K562 (cell line): ENCODE measurements around the gene ADAMTS20. TPM values are rescaled to one million over a fixed set of nuclear protein-coding genes. Genes with fewer than 3 reads are reported as not detected.
A peak's percentile ranks its signal among the peaks of the same experiment; 100 is the strongest.

Experiments used
- ATAC-seq: fragments of 200-7000 bp; cut with Tn5 transposase; 3 replicates; pipeline ENCODE4 v1.9.1; 2020; ENCODE audit warnings: moderate library complexity
- BruUV-seq: library from RNA; stranded (reverse); fragments of 400-500 nt; replicated peaks from 2 replicates; lab custom pipeline; 2021; lab: Mats Ljungman, UMichigan
- CTCF ChIA-PET: fragments of 300-600 bp; formaldehyde crosslinking; extraction: SDS; loops from one replicate; lab custom pipeline; 2021; ENCODE audit warnings: low intra/inter-chr PET ratio; lab: Yijun Ruan, JAX
- POLR2A ChIA-PET: fragments of 300-600, 350-650 bp; sonication (Branson Sonifier 250); formaldehyde crosslinking; extraction: SDS; loops from one replicate; lab custom pipeline; 2021; ENCODE audit warnings: antibody characterized with exemption, inconsistent platforms; lab: Yijun Ruan, JAX
- DNase-seq, 4 experiments: peaks; one replicate each; pipeline versions ENCODE4 v3.0.0 to v3.0.0-alpha.2; 2011 to 2018; ENCODE audit warnings: low spot score in 3 of 4, mixed read lengths in 3 of 4; ENCODE audit errors: extremely low read depth in 1 of 4
- FAIRE-seq: peaks from 2 replicates; lab custom pipeline; 2011; peaks lifted over from hg19 to GRCh38; lab: Jason Lieb, UNC
- H2AFZ ChIP-seq: 2 replicates; pipeline ENCODE4 v1.6.0; 2011; ENCODE audit warnings: low read depth, low read length, control low read depth, inconsistent platforms
- H3K27ac ChIP-seq: fragments of 200-600 bp; 3 replicates; pipeline ENCODE4 v1.8.0; 2011; ENCODE audit warnings: low read depth, mild to moderate bottlenecking, control low read depth, inconsistent platforms, low read length, moderate library complexity, mixed read lengths; ENCODE audit errors: extremely low read depth
- H3K27me3 ChIP-seq, 2 experiments: fragments of 300-600 bp in 1 of 2; 2 replicates in 1 of 2; 3 replicates in 1 of 2; pipeline versions ENCODE4 v1.6.0 to v1.8.0; 2011; ENCODE audit warnings: inconsistent platforms in 2 of 2, low read length in 2 of 2, mild to moderate bottlenecking in 1 of 2, mixed read lengths in 1 of 2, moderate library complexity in 1 of 2; ENCODE audit not compliant: control insufficient read depth in 2 of 2, insufficient read depth in 2 of 2
- H3K36me3 ChIP-seq: fragments of 300-600 bp; 3 replicates; pipeline ENCODE4 v1.8.0; 2011; ENCODE audit warnings: mild to moderate bottlenecking, low read length, inconsistent platforms; ENCODE audit not compliant: control insufficient read depth, insufficient read depth
- H3K4me1 ChIP-seq, 2 experiments: fragments of 200-600 bp in 1 of 2; replicated peaks in 1 of 2; 2 replicates in 1 of 2; 3 replicates in 1 of 2; pipeline versions ENCODE4 v1.5.1 to v1.8.0; 2011; ENCODE audit warnings: inconsistent platforms in 2 of 2, low read length in 2 of 2, mild to moderate bottlenecking in 1 of 2, mixed read lengths in 1 of 2, moderate library complexity in 1 of 2; ENCODE audit not compliant: control insufficient read depth in 2 of 2, insufficient read depth in 2 of 2
- H3K4me2 ChIP-seq: 2 replicates; pipeline ENCODE4 v1.6.1; 2011; ENCODE audit warnings: low read length, control low read depth, inconsistent platforms, mixed read lengths; ENCODE audit not compliant: insufficient read depth
- H3K4me3 ChIP-seq: fragments of 200-600 bp; sonication (generic), shearing (Covaris generic); 2 replicates; pipeline ENCODE4 v1.5.1; 2016; ENCODE audit warnings: control low read depth, inconsistent platforms
- H3K79me2 ChIP-seq: fragments of 200-600 bp; 3 replicates; pipeline ENCODE4 v1.8.0; 2011; ENCODE audit warnings: low read length, inconsistent platforms; ENCODE audit not compliant: control insufficient read depth, insufficient read depth
- H3K9ac ChIP-seq, 2 experiments: 2 replicates each; pipeline versions ENCODE4 v1.6.0 to v1.6.1; 2011; ENCODE audit warnings: low read depth in 2 of 2, low read length in 2 of 2, control low read depth in 1 of 2, inconsistent platforms in 1 of 2, mild to moderate bottlenecking in 1 of 2, mixed read lengths in 1 of 2; ENCODE audit not compliant: insufficient read depth in 1 of 2
- H3K9me1 ChIP-seq: one replicate; pipeline ENCODE4 v1.6.0; 2011; ENCODE audit warnings: inconsistent platforms, mild to moderate bottlenecking, low read length, moderate library complexity; ENCODE audit not compliant: control insufficient read depth, insufficient read depth
- H3K9me3 ChIP-seq: replicated peaks from 2 replicates; pipeline ENCODE4 v1.5.1; 2011; ENCODE audit warnings: low read depth, low read length, inconsistent platforms; ENCODE audit not compliant: control insufficient read depth, insufficient read depth
- H4K20me1 ChIP-seq: replicated peaks from 2 replicates; pipeline ENCODE4 v1.6.1; 2011; ENCODE audit warnings: low read length, inconsistent platforms, mixed read lengths; ENCODE audit not compliant: control insufficient read depth, insufficient read depth
- ETS2 ChIP-seq: IDR thresholded peaks from 2 replicates; pipeline ENCODE4 v1.6.1; 2016; ENCODE audit warnings: borderline replicate concordance, missing genetic modification characterization, mild to moderate bottlenecking, moderate library complexity, missing compliant biosample characterization; ENCODE audit not compliant: poor library complexity, severe bottlenecking
- POLR2B ChIP-seq: fragments of 450-650 bp; IDR thresholded peaks from 2 replicates; pipeline ENCODE4 v1.6.1; 2018; ENCODE audit warnings: low read depth; ENCODE audit not compliant: partially characterized antibody
- PRMT5 ChIP-seq: sonication (generic); formaldehyde crosslinking; IDR thresholded peaks from 2 replicates; pipeline ENCODE4 v1.5.0; 2020; ENCODE audit warnings: missing genetic modification reagents
- RAD21 ChIP-seq, 2 experiments: fragments of 250-450 bp in 1 of 2; fragments of 450-650 bp in 1 of 2; sonication (Bioruptor Pico) in 1 of 2; formaldehyde crosslinking in 1 of 2; IDR thresholded peaks in 1 of 2; conservative IDR thresholded peaks in 1 of 2; 2 replicates each; pipeline versions ENCODE4 v1.4.0 to v1.8.0; 2020 to 2022; ENCODE audit warnings: mild to moderate bottlenecking in 2 of 2, moderate library complexity in 1 of 2
- TCFL5 ChIP-seq: fragments of 250-450 bp; sonication (Bioruptor Pico); conservative IDR thresholded peaks from 2 replicates; pipeline ENCODE4 v1.6.1; 2021; ENCODE audit warnings: mild to moderate bottlenecking, moderate library complexity, matching md5 sums
- ZNF3 ChIP-seq: fragments of 250-450 bp; sonication (Bioruptor Pico); IDR thresholded peaks from 2 replicates; pipeline ENCODE4 v1.5.0; 2021; ENCODE audit warnings: mild to moderate bottlenecking, moderate library complexity
- ZNF507 ChIP-seq: conservative IDR thresholded peaks from 2 replicates; pipeline ENCODE4 v1.6.1; 2017; ENCODE audit warnings: missing genetic modification characterization, missing compliant biosample characterization
- WGBS: fragments of 100-300 bp; shearing (Covaris generic); methylation state at CpG from one replicate; pipeline ENCODE4 v1.1.6; 2016; ENCODE audit warnings: low coverage, mixed read lengths; ENCODE audit not compliant: insufficient coverage; ENCODE audit errors: missing lambda C conversion rate; 5-methylcytosine and 5-hydroxymethylcytosine counted together
- in situ Hi-C: fragments of 300-500 bp; cut with MboI; formaldehyde crosslinking; loops from 4 replicates; pipeline ENCODE4 v1.15.0; 2018; ENCODE audit warnings: inconsistent platforms, mixed read lengths
- intact Hi-C: fragments of 100-400 bp; cut with micrococcal nuclease; formaldehyde crosslinking; loops from 2 replicates; pipeline ENCODE4 v1.14.2; 2022
- polyA plus RNA-seq, 8 experiments: library from polyadenylated mRNA; depleted of rRNA in 4 of 8; stranded (reverse) in 5 of 8; unstranded in 3 of 8; fragments of >200 nt; fragmentation: Nextera tagmentation in 2 of 8; fragmentation: Illumina TruSeq in 1 of 8; extraction: Ambion mirVana in 2 of 8; extraction: Trizol in 1 of 8; gene quantifications; 2 replicates each; pipeline versions ENCODE4 v1.2.1 to v1.2.3, GENCODE V29; 2011 to 2014; ENCODE audit warnings: inconsistent platforms in 1 of 8, missing spikeins in 1 of 8
- total RNA-seq, 7 experiments: library from RNA; depleted of rRNA in 6 of 7; stranded (reverse); fragments of >200 nt in 6 of 7; fragmentation: Illumina TruSeq in 2 of 7; extraction: Trizol in 2 of 7; gene quantifications; 2 replicates each; pipeline versions ENCODE4 v1.2.1 to v1.2.3, GENCODE V29; 2011 to 2021; ENCODE audit warnings: low replicate concordance in 1 of 7
- TF ChIP-seq, protein P1 (sequence below), 3 experiments: IDR thresholded peaks in 2 of 3; conservative IDR thresholded peaks in 1 of 3; 2 replicates each; pipeline ENCODE4 v1.5.1; 2011 to 2012; ENCODE audit warnings: low read length in 3 of 3, mild to moderate bottlenecking in 3 of 3, control low read depth in 2 of 3, improper control_type of control experiment in 1 of 3, inconsistent platforms in 1 of 3, low read depth in 1 of 3, mixed read lengths in 1 of 3, moderate library complexity in 1 of 3; ENCODE audit not compliant: insufficient read depth in 2 of 3

The ADAMTS20 gene
- total and polyA plus RNA-seq, 9 of the 15 experiments (the other 6 are each of a cell fraction or from before 2014, with no cell fraction given), result 0.01 to 0.84 (median 0.07) TPM; not detected in 2

DNA sequence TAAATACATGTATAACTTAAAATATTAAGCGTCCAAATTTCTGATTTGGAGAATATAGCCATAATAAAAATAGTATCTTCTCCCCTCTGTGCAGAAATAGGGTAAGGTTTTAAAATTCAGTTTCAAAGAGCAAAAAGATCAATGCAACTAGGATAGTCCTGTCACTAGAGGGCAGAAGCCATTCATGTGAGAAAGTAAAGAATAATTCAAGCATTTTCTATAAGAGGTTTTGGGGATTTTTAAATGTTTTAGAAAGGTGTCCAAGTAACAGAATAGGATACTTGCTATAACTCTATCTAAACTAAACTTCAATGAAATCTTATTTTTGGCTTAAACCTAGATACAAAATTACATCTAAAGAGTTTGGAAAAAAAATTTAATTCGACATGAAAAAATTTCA, 50.3 kb downstream of the ADAMTS20 start:
- intact Hi-C loops (loop anchor here (2.0 to 5.0 kb wide), 3 partner anchors 176 to 381 kb away; no protein-coding TSS in a partner anchor), in situ Hi-C loops (loop anchor here (5.0 kb wide), 1 partner anchor 231 kb away; no protein-coding TSS in a partner anchor)
- H3K9me3 ChIP-seq, result no peaks in the 10 kb centered on the region
- no peak overlapping the region for H3K4me3 ChIP-seq
- TF ChIP-seq RAD21 (CRISPR knock-in tag; conservative IDR thresholded peaks at IDR 0.05 in 1 of 2, IDR thresholded peaks at IDR 0.05 in 1 of 2) (peak; percentile 46 to 72), TCFL5 (no peak), ETS2 (tag) (no peak), PRMT5 (CRISPR knock-in tag) (no peak), ZNF3 (CRISPR knock-in tag) (no peak), POLR2B (no peak), ZNF507 (no peak)
- TF ChIP-seq, protein P1, sequence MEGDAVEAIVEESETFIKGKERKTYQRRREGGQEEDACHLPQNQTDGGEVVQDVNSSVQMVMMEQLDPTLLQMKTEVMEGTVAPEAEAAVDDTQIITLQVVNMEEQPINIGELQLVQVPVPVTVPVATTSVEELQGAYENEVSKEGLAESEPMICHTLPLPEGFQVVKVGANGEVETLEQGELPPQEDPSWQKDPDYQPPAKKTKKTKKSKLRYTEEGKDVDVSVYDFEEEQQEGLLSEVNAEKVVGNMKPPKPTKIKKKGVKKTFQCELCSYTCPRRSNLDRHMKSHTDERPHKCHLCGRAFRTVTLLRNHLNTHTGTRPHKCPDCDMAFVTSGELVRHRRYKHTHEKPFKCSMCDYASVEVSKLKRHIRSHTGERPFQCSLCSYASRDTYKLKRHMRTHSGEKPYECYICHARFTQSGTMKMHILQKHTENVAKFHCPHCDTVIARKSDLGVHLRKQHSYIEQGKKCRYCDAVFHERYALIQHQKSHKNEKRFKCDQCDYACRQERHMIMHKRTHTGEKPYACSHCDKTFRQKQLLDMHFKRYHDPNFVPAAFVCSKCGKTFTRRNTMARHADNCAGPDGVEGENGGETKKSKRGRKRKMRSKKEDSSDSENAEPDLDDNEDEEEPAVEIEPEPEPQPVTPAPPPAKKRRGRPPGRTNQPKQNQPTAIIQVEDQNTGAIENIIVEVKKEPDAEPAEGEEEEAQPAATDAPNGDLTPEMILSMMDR (IDR thresholded peaks at IDR 0.05 in 2 of 3, conservative IDR thresholded peaks at IDR 0.05 in 1 of 3; ENCODE audit: insufficient read depth in 2 of 3, low read depth in 1 of 3, low read length in 3 of 3), result peak in 2 of 3 experiments; percentile 8 to 25; a peak in 3 of 6 replicates
- no peaks in the 10 kb centered on the region for H3K36me3 ChIP-seq
- H3K27ac ChIP-seq, result no peak overlapping the region
- CTCF ChIA-PET, result interaction anchor here (0.9 kb wide), 1 partner anchor 381 kb away, joined by 6 read pairs; no protein-coding TSS in a partner anchor
- no TSS peak for BruUV-seq
- no peak overlapping the region for H3K9ac ChIP-seq
- POLR2A ChIA-PET, result no interaction called here
- peak in 2 of 4 experiments; percentile 5 to 16 for DNase-seq
- no peak overlapping the region for H3K4me2 ChIP-seq
- H4K20me1 ChIP-seq, result no peaks in the 10 kb centered on the region
- no peak for FAIRE-seq
- H3K9me1 ChIP-seq, result no peaks in the 10 kb centered on the region
- no peaks in the 10 kb centered on the region for H3K4me1 ChIP-seq
- no peaks in the 10 kb centered on the region for H3K27me3 ChIP-seq
- H2AFZ ChIP-seq, result no peak overlapping the region
- 0% methylated on average over 2 of the region's 2 CpGs for WGBS
- no peak for ATAC-seq
- H3K79me2 ChIP-seq, result no peaks in the 10 kb centered on the region
